CD4-positive, alpha-beta T cell treated with Interleukin-17A for 4 hours (primary cell): Measurements from ENCODE around the gene EFCAB11.

Source experiments
- DNase-seq: peaks from one replicate; pipeline ENCODE4 v3.0.0-alpha.2; 2020; ENCODE audit warnings: mixed read lengths

EFCAB11 gene

DNA sequence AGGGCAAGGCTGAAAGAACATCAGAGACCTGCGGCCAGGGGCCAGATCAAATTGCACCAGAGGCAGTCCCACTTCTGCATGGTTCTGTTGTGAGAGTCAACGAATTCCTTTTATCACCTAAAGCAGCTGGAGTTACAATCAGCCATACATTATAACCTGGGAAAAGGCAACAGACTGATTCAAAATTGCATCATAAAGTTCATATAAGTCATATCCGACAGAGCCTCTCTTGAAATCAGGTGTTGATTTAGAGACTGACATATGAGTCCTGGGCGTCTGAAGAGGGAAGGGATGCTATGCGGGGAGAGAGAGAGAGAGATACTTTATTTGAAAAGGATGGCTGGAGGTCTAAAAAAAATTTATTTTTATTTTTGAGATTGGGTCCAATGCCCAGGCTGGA lies 89.4 kb downstream of the EFCAB11 start:
- no peak for DNase-seq

DNA sequence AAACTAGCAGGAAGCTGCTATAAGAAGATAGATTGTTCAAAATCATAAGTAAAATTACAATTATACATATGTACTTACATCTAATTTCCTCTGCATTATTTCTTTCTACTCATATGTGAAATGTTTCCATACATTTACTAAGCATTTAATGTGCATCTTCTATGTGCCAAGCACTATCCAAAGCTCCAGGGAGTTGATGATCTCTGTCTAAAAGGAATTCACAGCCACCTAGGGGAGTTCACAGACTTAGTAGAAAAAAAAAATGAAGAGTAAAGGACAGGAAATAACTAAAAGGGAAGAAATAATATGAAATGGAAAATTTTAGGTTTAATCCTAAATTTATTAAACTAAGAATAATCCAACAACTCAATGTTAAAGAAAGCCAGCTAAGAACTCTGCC lies 91.7 kb downstream of the EFCAB11 start:
- no peak for DNase-seq

DNA sequence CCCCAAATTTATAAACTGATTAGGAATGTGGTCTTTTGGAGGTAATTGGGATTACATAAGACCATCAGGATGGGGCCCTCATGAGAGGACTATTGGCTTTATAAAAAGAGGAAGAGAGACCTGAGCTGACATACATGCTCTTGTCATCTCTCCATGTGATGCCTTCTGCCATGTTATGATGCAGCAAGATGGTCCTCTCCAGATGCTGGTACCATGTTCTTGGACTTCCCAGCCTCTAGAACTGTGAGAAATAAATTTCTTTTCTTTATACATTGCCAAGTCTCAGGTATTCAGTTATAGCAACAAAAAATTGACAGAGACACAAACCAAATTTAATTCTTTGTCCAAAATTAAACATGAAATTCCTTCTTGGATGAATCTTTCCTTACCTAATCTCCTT lies 92.9 kb downstream of the EFCAB11 start:
- DNase-seq: no peak

DNA sequence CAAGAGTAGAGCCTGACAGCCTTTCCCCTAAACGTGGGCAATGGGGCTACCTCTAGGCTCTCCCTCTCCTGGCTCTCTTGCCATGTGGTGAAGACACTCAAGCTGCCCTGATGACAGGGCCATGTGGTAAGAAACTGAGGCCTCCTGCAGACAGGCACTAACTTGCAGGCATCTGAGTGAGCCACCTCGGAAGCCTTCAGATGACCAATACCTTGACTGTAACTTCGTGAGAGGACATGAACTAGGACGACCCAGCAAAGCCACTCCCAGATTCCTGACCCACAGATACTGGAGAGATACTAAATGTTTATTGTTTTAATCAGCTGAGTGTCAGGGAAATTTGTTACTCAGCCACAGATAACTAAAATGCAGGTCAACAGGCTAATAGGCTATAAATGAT lies 96.4 kb downstream of the EFCAB11 start:
- DNase-seq: no peak

DNA sequence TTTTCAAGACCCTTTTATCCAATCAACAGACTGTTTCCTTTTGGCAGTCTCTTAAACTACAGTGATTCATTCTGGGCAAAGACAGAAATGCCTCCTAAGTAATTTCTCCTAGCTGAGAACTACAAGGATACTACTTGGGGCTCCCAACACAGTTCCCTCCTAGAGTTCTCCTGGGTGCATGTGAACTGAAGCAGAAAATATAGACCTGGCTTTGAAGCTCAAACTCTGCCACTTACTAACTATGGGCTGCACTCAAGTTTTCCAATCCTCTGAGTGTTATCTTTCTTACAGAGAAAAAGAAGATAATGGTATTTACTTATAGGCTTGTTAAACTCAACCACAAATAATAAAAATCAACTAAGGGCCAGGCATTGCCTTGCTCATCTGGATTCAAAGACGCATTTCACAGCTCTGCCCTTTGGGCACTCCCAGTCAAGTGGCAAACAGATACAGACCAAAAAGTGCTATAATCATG lies 97.6 kb downstream of the EFCAB11 start:
- DNase-seq: no peak

DNA sequence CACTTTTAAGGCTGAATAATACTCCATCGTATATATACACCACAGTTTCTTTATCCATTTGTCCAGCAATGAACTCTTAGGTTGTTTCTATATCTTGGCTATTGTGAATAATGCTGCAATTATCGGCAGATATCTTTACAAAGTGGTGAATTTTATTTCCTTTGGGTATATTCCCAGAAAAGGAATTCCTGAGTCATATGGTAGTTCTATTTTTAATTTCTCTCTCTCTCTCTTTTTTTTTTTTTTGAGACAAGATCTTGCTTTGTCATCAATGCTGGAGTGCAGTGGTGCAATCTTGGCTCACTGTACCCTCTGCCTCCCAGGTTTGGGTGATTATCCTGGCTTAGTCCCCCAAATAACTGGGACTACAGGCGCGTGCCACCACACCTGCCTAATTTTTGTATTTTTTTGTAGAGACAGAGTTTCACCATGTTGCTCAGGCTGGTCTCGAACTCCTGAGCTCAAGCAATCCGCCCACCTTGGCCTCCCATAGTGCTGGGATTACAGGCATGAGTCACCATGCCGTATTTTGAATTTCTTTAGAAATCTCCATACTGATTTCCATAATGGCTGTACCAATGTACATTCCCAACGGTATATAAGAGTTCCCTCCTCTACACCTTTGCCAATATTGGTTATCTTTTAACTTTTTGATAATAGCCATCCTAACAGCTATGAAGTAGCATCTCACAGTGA lies 98.4 kb downstream of the EFCAB11 start:
- DNase-seq: no peak

DNA sequence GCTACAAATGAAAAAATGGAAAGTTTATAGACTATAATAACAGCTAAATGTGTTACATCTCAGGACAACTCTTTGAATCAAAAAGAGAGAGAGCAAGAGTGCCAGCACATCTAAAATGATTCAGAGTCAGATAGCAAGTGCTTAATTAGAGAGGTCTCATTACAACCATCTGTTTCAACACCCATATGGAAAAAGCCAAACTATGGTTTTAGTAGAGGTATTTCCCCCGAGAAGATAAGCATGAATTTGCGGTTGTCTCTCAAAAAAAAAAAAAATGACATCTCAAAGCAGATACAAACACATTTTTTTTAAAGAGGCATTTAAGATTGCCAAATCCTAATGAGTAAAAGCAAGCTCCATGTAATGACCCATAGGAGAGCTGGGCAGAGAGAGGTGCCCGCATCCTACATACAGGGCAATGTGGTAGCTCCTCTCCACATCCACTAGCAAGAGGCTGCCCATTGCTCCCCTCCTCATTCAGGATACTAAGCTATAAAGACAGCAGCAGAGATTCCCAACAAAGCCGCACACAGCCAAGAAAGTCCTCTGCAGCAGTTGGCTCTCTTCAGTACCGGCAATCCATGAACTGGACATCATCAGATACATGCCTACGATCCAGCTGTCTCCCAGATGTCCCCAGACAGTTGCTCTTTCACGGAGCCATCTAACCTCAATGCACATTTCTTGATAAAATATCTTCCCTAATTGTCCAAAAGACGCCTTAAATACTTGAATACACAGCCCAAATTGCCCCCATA lies 100.4 kb downstream of the EFCAB11 start:
- DNase-seq: no peak

DNA sequence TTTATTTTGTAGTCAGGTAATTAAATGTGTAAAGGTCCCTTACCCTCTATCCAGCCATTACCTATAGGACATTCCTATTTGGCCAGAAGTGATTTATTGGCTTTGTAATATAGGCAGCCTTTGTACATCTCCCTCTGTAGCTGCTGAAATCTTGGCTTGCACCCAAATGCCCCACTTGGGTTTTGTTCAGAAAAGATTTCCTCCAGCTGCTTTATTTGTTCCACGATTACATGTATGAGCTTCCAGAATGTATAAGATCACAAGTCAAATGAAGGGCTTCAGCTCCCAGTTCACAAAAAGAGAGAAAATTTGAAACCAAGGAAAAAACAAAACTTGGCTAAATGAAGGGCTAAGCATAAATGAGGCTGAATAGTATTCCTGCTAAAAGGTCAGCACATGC lies 103.4 kb downstream of the EFCAB11 start:
- no peak for DNase-seq

DNA sequence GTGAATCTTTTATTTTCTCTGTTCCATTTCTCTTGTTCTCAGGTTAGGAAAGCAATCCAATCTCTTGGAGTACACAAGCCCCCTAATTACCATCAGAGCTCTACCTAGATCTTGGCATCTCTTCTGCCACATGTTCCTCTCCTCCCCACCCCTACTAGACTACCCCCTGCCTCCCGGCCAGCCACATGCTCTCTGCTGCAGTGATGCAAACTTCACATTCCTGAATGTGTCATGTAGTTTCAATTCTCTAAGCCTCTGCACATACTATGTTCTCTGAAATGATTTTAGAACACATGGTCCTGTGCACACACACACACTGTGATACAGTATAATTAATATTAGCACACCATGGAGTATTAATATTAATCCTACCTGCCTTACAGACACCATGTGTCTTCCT lies 104.6 kb downstream of the EFCAB11 start:
- DNase-seq: no peak

DNA sequence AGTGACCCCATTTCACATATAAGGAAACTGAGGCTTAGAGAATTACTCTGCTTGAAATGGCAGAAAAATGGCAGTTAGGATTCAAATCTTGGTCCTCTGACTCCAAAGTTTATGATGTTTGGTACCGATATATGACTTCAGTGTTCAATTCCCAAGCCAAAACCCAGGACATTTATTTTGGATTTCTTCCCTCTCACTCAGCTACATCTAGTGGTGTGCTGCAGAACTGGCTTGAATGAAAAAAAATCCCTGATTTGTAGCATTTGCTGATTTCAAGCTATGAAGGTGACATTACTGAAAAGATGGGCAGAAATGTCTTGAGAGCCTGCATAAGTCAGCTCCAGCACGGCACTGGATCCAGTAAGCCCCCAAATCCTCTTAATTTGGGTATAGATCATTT lies 106.4 kb downstream of the EFCAB11 start:
- no peak for DNase-seq

DNA sequence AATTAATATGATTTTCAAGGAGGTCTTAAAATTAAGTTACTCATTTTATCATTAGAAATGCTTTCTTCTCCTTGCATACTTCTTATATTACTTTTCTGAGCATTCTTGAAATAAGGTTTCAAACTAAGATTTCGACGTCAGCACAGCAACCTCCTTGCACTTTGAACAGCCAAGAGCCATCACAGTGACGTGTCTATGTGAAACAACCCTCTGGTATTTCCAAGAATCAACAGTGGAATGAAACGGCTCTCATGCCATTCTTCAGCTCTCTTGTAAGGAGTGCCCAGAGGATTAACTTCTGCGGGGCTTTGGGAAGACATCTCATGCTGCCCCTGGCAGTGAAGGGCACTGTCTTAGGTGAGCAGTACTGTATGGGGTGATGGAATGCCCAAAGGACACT lies 109.2 kb downstream of the EFCAB11 start:
- DNase-seq: no peak

DNA sequence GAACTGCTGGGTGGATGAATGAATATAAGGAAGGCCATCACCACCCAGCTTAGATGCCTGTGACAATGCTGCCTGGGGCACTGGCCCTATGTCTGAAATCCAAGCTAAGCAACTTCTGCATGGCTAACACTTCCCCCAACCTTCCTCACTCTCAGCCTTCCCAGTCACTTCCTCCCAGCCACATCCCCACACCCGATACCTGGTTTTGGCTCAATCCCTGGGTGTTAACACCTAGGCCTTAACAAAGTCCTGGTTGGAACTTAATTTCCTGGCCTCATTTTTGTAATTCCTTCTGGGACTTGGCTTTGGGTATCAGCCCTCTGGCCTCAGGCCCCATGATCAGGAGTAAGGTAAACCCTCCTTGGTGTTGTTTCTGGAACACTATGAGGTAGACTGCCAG lies 110.0 kb downstream of the EFCAB11 start:
- no peak for DNase-seq

DNA sequence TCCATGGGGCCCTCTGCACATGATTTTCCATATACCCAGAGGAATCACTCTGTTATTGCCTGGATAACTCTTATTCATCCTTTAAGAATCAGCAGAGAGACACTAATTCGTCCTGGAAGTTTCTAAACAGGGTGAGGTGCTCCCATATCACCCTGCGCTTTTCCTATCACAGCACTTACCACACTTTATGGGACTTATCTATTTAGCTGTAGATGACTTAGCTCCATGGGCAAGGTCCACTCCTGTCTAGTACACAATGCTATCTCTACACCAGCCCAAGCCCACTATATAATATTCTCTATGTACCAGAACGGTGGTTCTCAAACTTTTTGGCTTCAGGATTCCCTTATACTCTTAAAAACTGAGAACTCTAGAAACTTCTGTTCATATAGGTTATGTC lies 111.7 kb downstream of the EFCAB11 start:
- DNase-seq: no peak

DNA sequence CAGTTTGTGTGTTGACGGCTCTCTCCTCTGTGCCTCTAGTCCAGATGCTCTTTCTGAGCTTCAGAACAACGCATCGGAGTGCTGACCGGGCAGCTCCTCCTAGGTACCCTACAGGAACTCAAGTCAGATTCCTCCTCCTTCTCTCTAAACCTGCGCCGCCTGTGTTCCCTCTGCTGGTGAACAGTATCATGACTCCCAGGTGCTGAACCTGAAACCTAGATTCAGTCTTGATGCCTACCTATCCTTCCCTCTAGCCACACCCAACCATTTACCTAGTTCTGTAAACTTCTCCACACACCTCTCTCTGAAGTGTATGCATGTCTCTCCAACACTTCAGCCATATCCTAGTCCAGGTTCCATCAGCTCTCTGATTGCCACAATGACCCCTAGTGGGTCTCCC lies 112.7 kb downstream of the EFCAB11 start:
- no peak for DNase-seq

DNA sequence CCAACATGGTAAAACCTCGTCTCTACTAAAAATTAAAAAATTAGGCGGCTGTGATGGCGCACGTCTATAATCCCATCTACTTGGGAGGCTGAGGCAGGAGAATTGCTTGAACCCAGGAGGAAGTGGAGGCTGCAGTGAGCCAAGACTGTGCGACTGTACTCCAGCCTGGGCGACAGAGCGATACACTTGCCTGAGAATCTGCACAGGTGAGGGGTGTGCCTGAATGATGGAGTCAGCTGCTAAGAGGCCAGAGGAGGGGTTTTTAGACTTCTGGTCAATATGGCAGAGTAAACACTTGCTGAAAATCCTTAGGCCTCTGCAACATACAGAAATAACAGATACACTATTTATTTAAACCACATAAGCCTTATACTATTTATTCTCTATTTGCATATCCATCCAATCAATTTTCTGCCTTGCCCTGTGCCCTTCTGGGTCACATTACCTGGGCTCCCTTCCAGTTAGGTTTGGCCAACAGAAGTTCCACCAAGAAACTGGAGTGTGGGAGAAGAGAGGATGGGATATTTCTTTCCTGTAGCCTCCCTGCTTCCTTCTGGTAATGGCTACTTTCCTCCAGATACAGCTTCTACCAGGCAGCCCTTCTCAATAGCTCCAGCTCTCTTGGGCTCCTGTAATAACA lies 117.6 kb downstream of the EFCAB11 start:
- DNase-seq: no peak

DNA sequence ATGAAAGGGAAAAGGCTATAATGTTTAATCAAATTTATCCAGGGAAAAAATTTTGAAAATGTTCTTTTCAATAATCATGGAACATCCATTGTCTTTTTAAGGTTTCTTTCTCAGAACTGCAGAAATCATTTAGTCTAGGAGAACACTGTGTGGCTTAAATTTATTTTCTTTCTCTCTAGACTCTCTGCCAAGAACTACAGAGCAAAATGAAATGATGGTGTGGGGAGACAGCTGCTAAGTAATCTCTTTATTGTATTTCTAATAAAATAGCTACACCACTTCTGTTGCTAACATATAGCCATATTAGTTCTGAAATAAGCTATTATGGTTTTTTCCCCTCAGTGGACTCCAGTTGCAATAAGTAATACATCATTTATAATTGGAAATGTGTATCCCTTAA lies 120.9 kb downstream of the EFCAB11 start:
- DNase-seq: no peak

DNA sequence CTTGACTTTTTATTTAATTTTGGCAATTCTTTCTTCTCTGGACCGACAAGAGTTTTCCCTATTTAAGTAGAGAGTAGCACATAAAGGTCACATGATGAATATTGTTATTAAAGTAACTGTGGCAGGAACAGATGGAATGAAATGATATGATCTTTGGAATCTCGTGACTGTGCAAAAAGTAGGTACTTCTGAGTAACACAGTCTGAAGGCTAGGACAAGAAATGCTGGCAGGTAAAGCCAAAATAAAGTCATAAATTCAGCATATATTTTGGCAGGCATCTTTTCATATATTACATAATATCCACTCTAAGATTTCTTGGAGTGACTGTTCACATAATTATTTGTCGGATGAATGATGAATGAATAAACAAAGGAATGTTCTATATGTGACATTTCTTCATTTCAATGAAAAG lies 121.4 kb downstream of the EFCAB11 start:
- no peak for DNase-seq

DNA sequence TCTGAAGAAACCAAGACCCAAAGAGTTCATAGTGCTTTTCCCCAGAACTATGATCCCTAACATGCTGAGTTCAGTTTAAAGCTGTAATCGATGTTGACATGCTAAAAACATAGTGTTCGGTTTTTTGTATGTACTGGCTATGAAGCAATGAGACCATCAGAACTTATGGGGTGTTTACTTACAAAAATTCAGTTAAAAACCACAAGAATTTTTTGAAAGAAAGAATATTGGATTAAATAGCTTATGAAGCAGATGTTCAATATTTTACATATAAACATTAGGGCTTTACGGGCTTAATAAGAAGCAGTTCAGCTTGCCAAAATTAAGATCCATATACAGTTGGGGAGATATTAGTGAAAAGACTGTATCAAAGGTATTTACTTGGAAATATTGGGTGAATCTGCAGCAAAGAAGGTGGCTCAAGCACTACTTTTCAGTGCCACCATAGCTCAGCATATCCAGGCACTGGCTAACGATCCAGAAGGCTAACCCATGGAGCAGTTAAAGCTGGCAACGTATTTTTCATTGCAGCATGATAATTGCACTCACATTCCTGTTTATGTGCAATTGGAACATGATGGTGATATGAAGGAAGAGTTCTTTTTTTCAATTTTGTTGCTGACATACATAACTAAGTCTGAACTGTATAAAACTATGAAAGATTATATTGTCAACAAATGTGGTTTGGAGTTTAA lies 125.9 kb downstream of the EFCAB11 start:
- DNase-seq: no peak

DNA sequence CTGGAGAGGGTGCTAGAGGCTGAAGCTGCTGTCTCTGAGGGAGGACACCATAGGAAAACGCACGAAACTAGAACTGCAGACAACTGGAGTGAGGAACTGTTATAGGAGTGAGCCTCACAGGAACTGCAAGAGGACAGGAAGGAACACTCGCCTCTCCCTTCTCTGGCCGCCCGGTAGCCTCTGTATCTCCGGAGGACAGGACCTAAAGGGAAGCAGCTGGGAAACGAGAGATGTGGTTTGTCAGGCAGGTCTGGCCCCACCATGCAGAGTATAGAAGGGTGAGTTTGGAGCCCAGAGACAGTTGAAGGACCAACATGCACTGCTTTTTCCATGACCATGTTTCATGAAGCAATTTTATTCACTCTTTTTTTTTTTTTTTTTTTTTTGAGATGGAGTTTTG lies 127.3 kb downstream of the EFCAB11 start:
- DNase-seq: no peak

DNA sequence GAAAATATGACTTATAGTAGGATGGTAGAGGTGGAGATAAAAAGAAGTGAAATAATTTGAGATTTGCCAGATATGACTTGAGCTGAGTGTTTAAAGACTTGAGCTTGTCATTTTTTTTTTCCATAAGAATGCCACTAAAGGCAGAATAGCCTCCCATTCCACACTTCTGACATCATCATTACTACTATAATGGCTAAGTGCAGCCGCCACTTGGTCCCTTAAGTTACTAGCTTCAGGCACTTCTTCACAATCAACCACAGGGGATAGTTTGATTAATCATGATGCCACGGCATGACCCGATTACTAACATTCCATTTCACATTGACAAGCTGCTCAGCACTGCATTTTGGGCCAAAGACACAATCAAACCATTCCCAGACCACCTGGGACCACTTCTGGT lies 127.9 kb downstream of the EFCAB11 start:
- DNase-seq: no peak

DNA sequence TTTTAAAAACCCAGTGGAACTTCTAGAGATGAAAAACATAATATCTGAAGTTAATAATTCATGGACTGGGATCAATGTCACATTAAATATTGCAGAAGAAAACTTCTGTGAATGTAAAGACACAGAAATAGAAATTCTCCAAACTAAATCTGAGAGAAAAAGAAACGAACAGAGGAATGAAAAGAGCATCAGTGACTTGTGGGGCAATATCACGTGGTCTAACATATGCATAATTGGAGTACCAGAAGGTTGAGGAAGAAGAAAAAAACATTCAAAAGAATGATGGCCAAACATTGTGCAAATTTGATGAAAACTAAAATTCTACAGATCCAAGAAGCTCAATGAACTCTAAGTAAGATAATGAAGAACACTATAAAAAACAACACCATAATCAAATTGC lies 130.8 kb downstream of the EFCAB11 start:
- DNase-seq: no peak

DNA sequence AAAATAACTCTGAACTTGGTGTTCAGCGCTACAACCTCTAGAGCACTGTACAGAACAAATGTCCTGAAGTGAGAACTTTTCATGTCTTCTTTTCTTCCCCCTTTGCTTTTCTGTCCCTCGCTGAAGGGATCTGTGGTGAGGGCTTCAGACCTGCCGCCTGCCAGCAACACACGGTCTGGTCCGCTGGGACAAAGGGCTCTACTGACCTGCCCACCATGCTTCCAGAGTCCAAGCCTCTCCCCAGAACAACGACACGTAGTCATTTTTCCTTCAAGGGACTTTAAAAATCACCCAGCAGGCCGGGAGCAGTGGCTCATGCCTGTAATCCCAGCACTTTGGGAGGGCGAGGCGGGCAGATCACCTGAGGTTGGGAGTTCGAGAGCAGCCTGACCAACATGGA lies 140.4 kb downstream of the EFCAB11 start:
- no peak for DNase-seq

DNA sequence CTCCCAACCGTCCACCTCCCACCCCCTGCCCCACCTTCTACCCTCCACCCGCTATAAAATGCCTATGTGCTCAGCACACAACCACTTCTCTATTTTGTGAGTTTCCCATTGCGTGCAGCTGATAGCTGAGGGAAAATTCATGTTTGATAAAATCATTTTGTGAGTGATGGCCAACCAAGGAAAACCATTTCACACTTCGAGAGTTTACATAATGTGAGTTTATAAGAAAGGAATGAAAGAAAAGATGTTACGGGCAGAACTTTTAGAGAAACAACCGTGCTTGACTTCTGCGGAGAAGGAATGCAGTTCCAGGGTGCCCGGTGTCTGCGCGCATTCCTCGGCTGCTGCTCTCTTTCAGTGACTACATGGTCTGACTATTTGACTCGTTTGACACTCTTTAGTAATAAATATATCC lies 140.9 kb downstream of the EFCAB11 start:
- DNase-seq: no peak
